H9 (cell line): Measurements from ENCODE around the gene HSD17B12. TPM values are rescaled to one million over a fixed set of nuclear protein-coding genes. Genes with fewer than 3 reads are reported as not detected.

Experiments used
- DNase-seq: peaks from one replicate; pipeline ENCODE4 v3.0.0-alpha.2; 2017
- H2AFZ ChIP-seq: one replicate; pipeline ENCODE4 v1.6.1; 2013; ENCODE audit warnings: mild to moderate bottlenecking, low read length, control low read depth, moderate library complexity
- H2AK5ac ChIP-seq: 2 replicates; pipeline ENCODE4 v1.6.1; 2013; ENCODE audit warnings: low read length, control low read depth, mixed read lengths; ENCODE audit not compliant: insufficient read length
- H2BK120ac ChIP-seq: one replicate; pipeline ENCODE4 v1.6.1; 2013; ENCODE audit warnings: low read depth, mild to moderate bottlenecking, low read length, control low read depth, inconsistent platforms; ENCODE audit not compliant: poor library complexity, severe bottlenecking
- H2BK12ac ChIP-seq: 2 replicates; pipeline ENCODE4 v1.6.1; 2013; ENCODE audit warnings: low read length, control low read depth, mixed read lengths, low read depth; ENCODE audit not compliant: insufficient read length
- H2BK15ac ChIP-seq: 2 replicates; pipeline ENCODE4 v1.6.1; 2013; ENCODE audit warnings: low read depth, low read length, control low read depth
- H2BK20ac ChIP-seq: one replicate; pipeline ENCODE4 v1.6.1; 2013; ENCODE audit warnings: low read depth, mild to moderate bottlenecking, low read length, control low read depth, inconsistent platforms; ENCODE audit not compliant: poor library complexity, severe bottlenecking
- H2BK5ac ChIP-seq: 2 replicates; pipeline ENCODE4 v1.6.1; 2013; ENCODE audit warnings: low read length, control low read depth, mixed read lengths; ENCODE audit not compliant: insufficient read length
- H3K14ac ChIP-seq: 2 replicates; pipeline ENCODE4 v1.6.1; 2013; ENCODE audit warnings: low read length, control low read depth; ENCODE audit not compliant: insufficient read depth
- H3K18ac ChIP-seq: 2 replicates; pipeline ENCODE4 v1.6.1; 2013; ENCODE audit warnings: low read depth, mild to moderate bottlenecking, mixed read lengths, low read length, control low read depth; ENCODE audit not compliant: insufficient read length
- H3K23ac ChIP-seq: 2 replicates; pipeline ENCODE4 v1.6.1; 2013; ENCODE audit warnings: low read length, control low read depth, mixed read lengths, low read depth; ENCODE audit not compliant: insufficient read length
- H3K23me2 ChIP-seq: 2 replicates; pipeline ENCODE4 v1.6.1; 2013; ENCODE audit warnings: low read depth, mild to moderate bottlenecking, mixed read lengths, low read length, control low read depth; ENCODE audit not compliant: insufficient read length, poor library complexity, severe bottlenecking
- H3K27ac ChIP-seq: 2 replicates; pipeline ENCODE4 v1.5.1; 2013; ENCODE audit warnings: low read length, control low read depth, mixed read lengths, low read depth; ENCODE audit not compliant: insufficient read length
- H3K27me3 ChIP-seq: 2 replicates; pipeline ENCODE4 v1.6.1; 2013; ENCODE audit warnings: low read length, control low read depth, inconsistent platforms; ENCODE audit not compliant: insufficient read depth
- H3K4ac ChIP-seq: 2 replicates; pipeline ENCODE4 v1.6.1; 2013; ENCODE audit warnings: low read depth, mild to moderate bottlenecking, control low read depth, inconsistent platforms, low read length, moderate library complexity
- H3K4me1 ChIP-seq: 2 replicates; pipeline ENCODE4 v1.6.1; 2013; ENCODE audit warnings: low read length, control low read depth, inconsistent platforms; ENCODE audit not compliant: insufficient read depth
- H3K4me2 ChIP-seq: 2 replicates; pipeline ENCODE4 v1.6.1; 2013; ENCODE audit warnings: low read length, control low read depth, mixed read lengths; ENCODE audit not compliant: insufficient read length, insufficient read depth
- H3K56ac ChIP-seq: 2 replicates; pipeline ENCODE4 v1.6.1; 2013; ENCODE audit warnings: low read depth, mild to moderate bottlenecking, mixed read lengths, low read length, control low read depth; ENCODE audit not compliant: insufficient read length
- H3K79me1 ChIP-seq: 2 replicates; pipeline ENCODE4 v1.6.1; 2013; ENCODE audit warnings: low read depth, mild to moderate bottlenecking, moderate library complexity, low read length, control low read depth, inconsistent platforms; ENCODE audit not compliant: insufficient read depth, poor library complexity, severe bottlenecking
- H3K79me2 ChIP-seq: 2 replicates; pipeline ENCODE4 v1.6.1; 2013; ENCODE audit warnings: low read length, control low read depth, inconsistent platforms; ENCODE audit not compliant: insufficient read depth
- H3K9ac ChIP-seq: 2 replicates; pipeline ENCODE4 v1.6.1; 2013; ENCODE audit warnings: low read length, control low read depth, mixed read lengths; ENCODE audit not compliant: insufficient read length; ENCODE audit errors: extremely low read depth
- H3K9me3 ChIP-seq: one replicate; pipeline ENCODE4 v1.6.1; 2013; ENCODE audit warnings: low read depth, low read length, inconsistent platforms; ENCODE audit not compliant: control insufficient read depth
- H3T11ph ChIP-seq: one replicate; pipeline ENCODE4 v1.6.1; 2013; ENCODE audit warnings: mild to moderate bottlenecking, low read length, control low read depth, inconsistent platforms
- H4K20me1 ChIP-seq: one replicate; pipeline ENCODE4 v1.6.1; 2013; ENCODE audit not compliant: control insufficient read depth, insufficient read length, insufficient read depth
- H4K5ac ChIP-seq: 2 replicates; pipeline ENCODE4 v1.6.1; 2013; ENCODE audit warnings: low read depth, mild to moderate bottlenecking, mixed read lengths, low read length, control low read depth; ENCODE audit not compliant: insufficient read length
- H4K8ac ChIP-seq: replicated peaks from 2 replicates; pipeline ENCODE4 v1.6.1; 2013; ENCODE audit warnings: low read length, control low read depth, mixed read lengths, low read depth; ENCODE audit not compliant: insufficient read length
- H4K91ac ChIP-seq: 2 replicates; pipeline ENCODE4 v1.6.1; 2013; ENCODE audit warnings: low read depth, mild to moderate bottlenecking, moderate library complexity, mixed read lengths, low read length, control low read depth; ENCODE audit not compliant: insufficient read length
- H3K27ac Mint-ChIP-seq, 3 experiments: 2 replicates in 2 of 3; 3 replicates in 1 of 3; pipeline ENCODE4 v1.8.0; 2020 to 2021; ENCODE audit warnings: mixed read lengths in 3 of 3, mild to moderate bottlenecking in 1 of 3, moderate library complexity in 1 of 3
- H3K27me3 Mint-ChIP-seq: 2 replicates; pipeline ENCODE4 v1.8.0; 2021; ENCODE audit warnings: low read depth, mild to moderate bottlenecking, moderate library complexity, mixed read lengths
- H3K36me3 Mint-ChIP-seq, 3 experiments: 2 replicates in 2 of 3; 3 replicates in 1 of 3; pipeline ENCODE4 v1.8.0; 2020 to 2021; ENCODE audit warnings: low read depth in 3 of 3, mixed read lengths in 3 of 3; ENCODE audit not compliant: insufficient read depth in 1 of 3
- H3K4me1 Mint-ChIP-seq, 2 experiments: 2 replicates each; pipeline ENCODE4 v1.8.0; 2020; ENCODE audit warnings: mixed read lengths in 2 of 2
- H3K4me3 Mint-ChIP-seq, 2 experiments: 2 replicates in 1 of 2; 3 replicates in 1 of 2; pipeline ENCODE4 v1.8.0; 2020 to 2021; ENCODE audit warnings: mild to moderate bottlenecking in 2 of 2, mixed read lengths in 2 of 2, moderate library complexity in 1 of 2
- H3K9me3 Mint-ChIP-seq, 2 experiments: 2 replicates in 1 of 2; 3 replicates in 1 of 2; pipeline ENCODE4 v1.8.0; 2020; ENCODE audit warnings: mild to moderate bottlenecking in 2 of 2, mixed read lengths in 2 of 2, moderate library complexity in 1 of 2
- WGBS: extraction: QIAGEN DNeasy Blood & Tissue Kit; methylation state at CpG from one replicate; pipeline ENCODE4 v1.1.7; 2013; ENCODE audit warnings: missing lambda C conversion rate, low lambda C conversion rate, mixed read lengths; ENCODE audit not compliant: insufficient read length; ENCODE audit errors: extremely low coverage; 5-methylcytosine and 5-hydroxymethylcytosine counted together
- total RNA-seq: library from RNA; stranded (reverse); gene quantifications from 2 replicates; pipeline ENCODE4 v1.2.1, GENCODE V29; 2021
- TF ChIP-seq, protein P1 (sequence below): fragments of 200-600 bp; sonication (generic); conservative IDR thresholded peaks from 3 replicates; pipeline ENCODE4 v1.8.0; 2021; ENCODE audit warnings: antibody characterized with exemption, mild to moderate bottlenecking

The HSD17B12 gene
- total RNA-seq, 1 experiment from 2014 or later: 111 TPM

DNA sequence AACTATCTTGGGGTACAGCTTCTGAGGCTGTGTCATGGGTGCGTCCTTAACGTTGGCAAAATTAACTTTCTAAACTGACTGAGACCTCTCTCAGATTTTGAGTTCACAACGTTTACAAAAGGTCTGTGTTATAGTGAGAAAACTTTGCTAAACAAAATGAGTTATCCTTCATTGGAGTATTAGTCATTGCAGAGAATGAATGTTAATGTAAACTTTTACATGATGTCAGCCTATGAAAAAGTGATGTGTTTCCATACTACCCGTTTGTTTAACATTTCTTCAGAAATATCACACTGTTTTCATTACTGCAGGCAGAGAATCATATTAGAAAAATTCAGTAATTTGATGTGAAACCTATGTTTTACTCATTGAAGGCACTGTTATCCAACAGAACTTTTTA lies 32.1 kb downstream of the HSD17B12 start:
- H3K4me2 ChIP-seq: no peak overlapping the region
- no peak for DNase-seq
- Mint-ChIP-seq H3K27me3 (no peaks in the 10 kb centered on the region), H3K4me1 (peaks cover 2 to 3% of the 10 kb centered on the region in 2 experiments; a peak in 1 of 4 replicates), H3K36me3 (peaks cover 0 to 17% (median 8%) of the 10 kb centered on the region in 3 experiments; a peak in 6 of 7 replicates), H3K27ac (no peak overlapping the region), H3K9me3 (peaks cover 2% of the 10 kb centered on the region in 2 experiments; a peak in 1 of 5 replicates), H3K4me3 (no peak overlapping the region)
- no peak overlapping the region for H2BK12ac ChIP-seq
- no peak overlapping the region for H2AK5ac ChIP-seq
- TF ChIP-seq, protein P1, sequence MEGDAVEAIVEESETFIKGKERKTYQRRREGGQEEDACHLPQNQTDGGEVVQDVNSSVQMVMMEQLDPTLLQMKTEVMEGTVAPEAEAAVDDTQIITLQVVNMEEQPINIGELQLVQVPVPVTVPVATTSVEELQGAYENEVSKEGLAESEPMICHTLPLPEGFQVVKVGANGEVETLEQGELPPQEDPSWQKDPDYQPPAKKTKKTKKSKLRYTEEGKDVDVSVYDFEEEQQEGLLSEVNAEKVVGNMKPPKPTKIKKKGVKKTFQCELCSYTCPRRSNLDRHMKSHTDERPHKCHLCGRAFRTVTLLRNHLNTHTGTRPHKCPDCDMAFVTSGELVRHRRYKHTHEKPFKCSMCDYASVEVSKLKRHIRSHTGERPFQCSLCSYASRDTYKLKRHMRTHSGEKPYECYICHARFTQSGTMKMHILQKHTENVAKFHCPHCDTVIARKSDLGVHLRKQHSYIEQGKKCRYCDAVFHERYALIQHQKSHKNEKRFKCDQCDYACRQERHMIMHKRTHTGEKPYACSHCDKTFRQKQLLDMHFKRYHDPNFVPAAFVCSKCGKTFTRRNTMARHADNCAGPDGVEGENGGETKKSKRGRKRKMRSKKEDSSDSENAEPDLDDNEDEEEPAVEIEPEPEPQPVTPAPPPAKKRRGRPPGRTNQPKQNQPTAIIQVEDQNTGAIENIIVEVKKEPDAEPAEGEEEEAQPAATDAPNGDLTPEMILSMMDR: no peak
- H4K91ac ChIP-seq: no peak overlapping the region
- H4K8ac ChIP-seq: no peak overlapping the region
- no peak overlapping the region for H2BK120ac ChIP-seq
- H3K23ac ChIP-seq: no peak overlapping the region
- no peak overlapping the region for H3K4ac ChIP-seq
- H3K9ac ChIP-seq: no peak overlapping the region
- H2BK15ac ChIP-seq: no peak overlapping the region
- H4K20me1 ChIP-seq: no peaks in the 10 kb centered on the region
- no CpG with 5 or more reads among the region's 4 CpGs for WGBS
- H2BK5ac ChIP-seq: no peak overlapping the region
- H3K79me2 ChIP-seq: peaks cover 10% of the 10 kb centered on the region; the same call in 1 of the 2 replicates
- no peak overlapping the region for H2BK20ac ChIP-seq
- H3K23me2 ChIP-seq: no peaks in the 10 kb centered on the region
- H3K9me3 ChIP-seq: no peaks in the 10 kb centered on the region
- no peak overlapping the region for H2AFZ ChIP-seq
- no peaks in the 10 kb centered on the region for H3K27me3 ChIP-seq
- no peak overlapping the region for H3K18ac ChIP-seq
- H3K79me1 ChIP-seq: peaks cover 7% of the 10 kb centered on the region
- no peak overlapping the region for H3K14ac ChIP-seq
- no peak overlapping the region for H3T11ph ChIP-seq
- H3K4me1 ChIP-seq: no peaks in the 10 kb centered on the region
- no peak overlapping the region for H3K56ac ChIP-seq
- H3K27ac ChIP-seq: no peak overlapping the region
- no peak overlapping the region for H4K5ac ChIP-seq
